Measurements from ENCODE around the gene RIPK1. TPM values are rescaled to one million over a fixed set of nuclear protein-coding genes. Genes with fewer than 3 reads are reported as not detected.

Gene RIPK1
- total RNA-seq, 1 donor: 13.5 TPM

- DNase-seq (ENCODE audit: low read depth in 2 of 3, low spot score in 2 of 3): peak; percentile 46 to 67 (median 62)
Measured at GRCh38 chr6:3159805-3160781, 91.8 kb downstream of the RIPK1 start.

- no peak for DNase-seq (ENCODE audit: low read depth in 2 of 3, low spot score in 2 of 3)
Measured at GRCh38 chr6:3162067-3162497, 93.8 kb downstream of the RIPK1 start.

- peak in 2 of 3 donors; percentile 80 to 81 for DNase-seq (ENCODE audit: low read depth in 2 of 3, low spot score in 2 of 3)
Measured at GRCh38 chr6:3162565-3163247, 94.4 kb downstream of the RIPK1 start.

GRCh38 chr6:3163248-3163594 is 94.9 kb downstream of the RIPK1 start:
- DNase-seq (ENCODE audit: low read depth in 2 of 3, low spot score in 2 of 3): peak in 1 of 3 donors; percentile 51

- no peak for DNase-seq (ENCODE audit: low read depth in 2 of 3, low spot score in 2 of 3)
Measured at GRCh38 chr6:3164388-3164787, 96.1 kb downstream of the RIPK1 start.

Small RNA genes within 50 kb of the gene (small RNA-seq; reads per million reads assigned to genes)
- gene AL133351.4 (not detected), gene RNA5SP201 (not detected)

Other genes starting within 250 kb of the RIPK1 start
- 324 TPM for gene SERPINB1, start 226.6 kb upstream of the RIPK1 start, total RNA-seq
- gene SERPINB9, start 165.2 kb upstream of the RIPK1 start, total RNA-seq: 26.4 TPM
- gene SERPINB6, start 96.9 kb upstream of the RIPK1 start, total RNA-seq: 113 TPM
- gene NQO2, start 68.6 kb upstream of the RIPK1 start, total RNA-seq: 21.8 TPM
- 10.5 TPM for gene BPHL, start 50.2 kb downstream of the RIPK1 start, total RNA-seq
- 8.3 TPM for gene TUBB2A, start 89.0 kb downstream of the RIPK1 start, total RNA-seq
- 0.54 TPM for gene TUBB2B, start 159.2 kb downstream of the RIPK1 start, total RNA-seq
- gene PSMG4, start 190.5 kb downstream of the RIPK1 start, total RNA-seq: 47.7 TPM